Common myeloid progenitor, CD34-positive (primary cell): ENCODE results near the gene DNAH1.

Experiments used
- CTCF ChIA-PET: fragments of 350-600 bp; sonication (Branson Sonifier 250); formaldehyde crosslinking; loops from one replicate; lab custom pipeline; 2021; ENCODE audit warnings: antibody characterized with exemption; lab: Charles Lee
- POLR2A ChIA-PET: fragments of 350-600 bp; sonication (Branson Sonifier 250); formaldehyde crosslinking; loops from one replicate; lab custom pipeline; 2021; ENCODE audit warnings: antibody characterized with exemption; lab: Charles Lee
- DNase-seq, 3 donors: peaks; one replicate each; pipeline versions ENCODE4 v3.0.0 to v3.0.0-alpha.2; 2013
- H3K27ac ChIP-seq, 2 experiments: 1 replicate in 1 of 2; 2 replicates in 1 of 2; pipeline ENCODE4 v1.7.0; 2013; ENCODE audit warnings: inconsistent platforms in 2 of 2, low read length in 2 of 2, mild to moderate bottlenecking in 2 of 2, low read depth in 1 of 2, moderate library complexity in 1 of 2; ENCODE audit not compliant: severe bottlenecking in 2 of 2, insufficient read depth in 1 of 2, poor library complexity in 1 of 2
- H3K27me3 ChIP-seq, 5 experiments: replicated peaks in 2 of 5; 1 replicate in 3 of 5; 2 replicates in 2 of 5; pipeline versions ENCODE4 v1.6.1 to v1.7.0; 2013; ENCODE audit warnings: low read length in 4 of 5, mild to moderate bottlenecking in 2 of 5, moderate library complexity in 2 of 5, inconsistent platforms in 1 of 5; ENCODE audit not compliant: insufficient read depth in 5 of 5, control insufficient read depth in 4 of 5
- H3K36me3 ChIP-seq, 4 experiments: 1 replicate in 2 of 4; 2 replicates in 2 of 4; pipeline versions ENCODE4 v1.6.1 to v1.7.0; 2013; ENCODE audit warnings: low read length in 3 of 4, control low read depth in 1 of 4, mild to moderate bottlenecking in 1 of 4; ENCODE audit not compliant: control insufficient read depth in 4 of 4, insufficient read depth in 4 of 4
- H3K4me1 ChIP-seq, 4 experiments: 1 replicate in 3 of 4; 2 replicates in 1 of 4; pipeline versions ENCODE4 v1.6.1 to v1.7.1; 2013; ENCODE audit warnings: low read length in 3 of 4, mild to moderate bottlenecking in 3 of 4, control low read depth in 1 of 4, inconsistent platforms in 1 of 4, moderate library complexity in 1 of 4; ENCODE audit not compliant: control insufficient read depth in 4 of 4, insufficient read depth in 4 of 4; ENCODE audit errors: control extremely low read depth in 1 of 4
- H3K4me3 ChIP-seq, 7 experiments: 1 replicate in 4 of 7; 2 replicates in 3 of 7; pipeline versions ENCODE4 v1.5.1 to v1.7.0; 2013; ENCODE audit warnings: mild to moderate bottlenecking in 7 of 7, low read length in 6 of 7, moderate library complexity in 6 of 7, inconsistent platforms in 2 of 7, low read depth in 2 of 7, control low read depth in 1 of 7; ENCODE audit not compliant: insufficient read depth in 4 of 7, control insufficient read depth in 1 of 7; ENCODE audit errors: extremely low read depth in 1 of 7
- H3K9me3 ChIP-seq, 5 experiments: 1 replicate in 4 of 5; 2 replicates in 1 of 5; pipeline versions ENCODE4 v1.6.1 to v1.7.1; 2013; ENCODE audit warnings: low read length in 4 of 5, mild to moderate bottlenecking in 2 of 5, inconsistent platforms in 1 of 5, low read depth in 1 of 5, moderate library complexity in 1 of 5; ENCODE audit not compliant: control insufficient read depth in 4 of 5, insufficient read depth in 2 of 5; ENCODE audit errors: control extremely low read depth in 1 of 5
- WGBS: methylation state at CpG from one replicate; pipeline ENCODE4 v1.1.5; 2013; ENCODE audit not compliant: insufficient coverage; 5-methylcytosine and 5-hydroxymethylcytosine counted together

Gene DNAH1

DNA sequence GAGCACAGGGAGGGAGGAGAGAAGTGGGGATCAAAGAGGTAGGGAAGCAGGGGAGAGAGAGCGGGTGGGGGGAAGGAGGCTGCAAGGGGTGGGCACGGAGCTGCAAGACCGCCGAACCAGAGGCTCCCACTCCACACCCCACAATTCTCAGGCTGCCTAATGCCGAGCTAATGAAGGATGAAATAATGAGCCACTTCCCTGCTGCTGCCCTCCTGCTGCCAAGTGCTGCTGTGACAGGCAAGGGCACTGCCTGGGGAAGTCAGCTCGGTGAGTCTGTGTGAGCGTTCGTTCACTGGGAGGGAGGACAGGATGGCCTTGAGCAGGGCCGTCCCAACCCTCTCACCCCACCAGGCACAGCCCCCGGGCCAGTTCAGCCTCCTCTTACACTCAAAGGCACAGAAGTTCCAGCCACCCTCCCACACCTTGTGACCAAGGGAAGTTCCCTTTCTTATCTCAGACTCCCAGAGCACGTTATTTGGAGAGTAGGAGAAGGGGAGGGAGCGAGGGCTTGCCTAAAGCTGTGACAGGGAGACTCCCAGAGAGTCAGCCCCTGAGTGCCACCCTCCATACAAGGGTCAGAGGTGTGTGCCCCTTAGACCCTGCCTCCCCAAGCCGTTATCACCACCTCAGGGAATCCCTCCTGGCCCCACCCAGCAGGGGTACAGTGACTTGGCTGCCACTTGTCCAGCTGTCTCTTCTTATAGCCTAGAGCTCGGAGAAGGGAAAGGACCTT, 16.1 kb upstream of the DNAH1 start:
- peaks cover 0 to 9% (median 1%) of the 10 kb centered on the region in 4 experiments for H3K36me3 ChIP-seq
- no peaks in the 10 kb centered on the region for H3K9me3 ChIP-seq
- peak overlapping the region in 4 of 7 experiments; percentile 12 to 52 (median 28) for H3K4me3 ChIP-seq
- WGBS, result 3% methylated on average over 7 of the region's 14 CpGs
- DNase-seq, result peak; percentile 84 to 95 (median 93)
- peak overlapping the region in 1 of 2 experiments; percentile 59 for H3K27ac ChIP-seq
- peaks cover 5 to 54% (median 47%) of the 10 kb centered on the region in 4 experiments for H3K4me1 ChIP-seq
- no peaks in the 10 kb centered on the region for H3K27me3 ChIP-seq
- ChIA-PET POLR2A (interaction anchor here (0.6 to 1.1 kb wide), 3 partner anchors 12 to 277 kb away, joined by 3 to 5 read pairs (median 3); partner anchors contain the start of gene GLYCTK), CTCF (interaction anchor here (0.7 to 21.1 kb wide), 11 partner anchors 8 to 79 kb away, joined by 3 to 471 read pairs (median 4); partner anchors contain the start of gene DNAH1)

- H3K27me3 ChIP-seq, result no peaks in the 10 kb centered on the region
- POLR2A ChIA-PET, result no interaction called here
Observed at GRCh38 chr3:52302426-52303145, 13.5 kb upstream of the DNAH1 start.

GRCh38 chr3:52303811-52304210, 12.3 kb upstream of the DNAH1 start:
- H3K36me3 ChIP-seq, result peaks cover 0 to 9% (median 1%) of the 10 kb centered on the region in 4 experiments
- DNase-seq, result no peak
- ChIA-PET CTCF (no interaction called here), POLR2A (no interaction called here)
- no peaks in the 10 kb centered on the region for H3K9me3 ChIP-seq
- no peaks in the 10 kb centered on the region for H3K27me3 ChIP-seq
- H3K4me3 ChIP-seq, result no peak overlapping the region
- WGBS, result no CpG with 5 or more reads among the region's 2 CpGs
- H3K27ac ChIP-seq, result no peak overlapping the region
- peaks cover 0 to 36% (median 29%) of the 10 kb centered on the region in 4 experiments for H3K4me1 ChIP-seq

More at GRCh38 chr3:52302426-52303145, 13.5 kb upstream of the DNAH1 start:
- no peak overlapping the region for H3K27ac ChIP-seq
- no peaks in the 10 kb centered on the region for H3K9me3 ChIP-seq
- H3K36me3 ChIP-seq, result peaks cover 0 to 9% (median 1%) of the 10 kb centered on the region in 4 experiments
- DNase-seq, result no peak
- CTCF ChIA-PET, result interaction anchor here (21.1 kb wide), 1 partner anchor 31 kb away, joined by 471 read pairs; no protein-coding TSS in a partner anchor
- H3K4me1 ChIP-seq, result peaks cover 0 to 41% (median 36%) of the 10 kb centered on the region in 4 experiments
- H3K4me3 ChIP-seq, result no peak overlapping the region
- WGBS, result 94% methylated on average over 9 of the region's 12 CpGs

DNA sequence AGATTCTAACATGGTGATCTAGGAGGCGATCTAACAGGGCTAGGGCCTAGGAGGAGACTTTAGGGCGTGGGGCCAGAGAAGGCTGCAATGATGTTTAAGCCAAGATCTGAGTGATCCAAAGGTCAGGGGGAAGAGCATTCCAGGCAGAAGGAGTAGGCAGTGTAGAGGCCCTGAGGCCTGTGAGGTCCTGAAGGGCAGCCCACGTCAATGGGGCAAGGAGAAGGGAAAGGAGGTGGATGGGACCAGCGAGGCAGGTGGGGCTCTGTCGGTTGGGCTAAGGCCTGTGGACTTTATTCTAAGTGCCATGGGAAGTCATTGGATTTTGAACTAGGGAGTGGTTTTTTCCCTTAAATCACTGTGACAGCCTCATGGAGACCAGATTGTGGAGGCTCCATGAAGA, 10.2 kb upstream of the DNAH1 start:
- Histone ChIP-seq H3K4me1 (peaks cover 0 to 17% (median 12%) of the 10 kb centered on the region in 4 experiments), H3K27ac (no peak overlapping the region), H3K27me3 (no peaks in the 10 kb centered on the region), H3K9me3 (no peaks in the 10 kb centered on the region), H3K36me3 (peaks cover under 1 to 18% (median 3%) of the 10 kb centered on the region in 4 experiments), H3K4me3 (no peak overlapping the region)
- ChIA-PET POLR2A (no interaction called here), CTCF (interaction anchor here (1.7 kb wide), 1 partner anchor 12 kb away, joined by 4 read pairs; no protein-coding TSS in a partner anchor)
- no peak for DNase-seq
- WGBS, result 98% methylated on average over 5 of the region's 5 CpGs

DNA sequence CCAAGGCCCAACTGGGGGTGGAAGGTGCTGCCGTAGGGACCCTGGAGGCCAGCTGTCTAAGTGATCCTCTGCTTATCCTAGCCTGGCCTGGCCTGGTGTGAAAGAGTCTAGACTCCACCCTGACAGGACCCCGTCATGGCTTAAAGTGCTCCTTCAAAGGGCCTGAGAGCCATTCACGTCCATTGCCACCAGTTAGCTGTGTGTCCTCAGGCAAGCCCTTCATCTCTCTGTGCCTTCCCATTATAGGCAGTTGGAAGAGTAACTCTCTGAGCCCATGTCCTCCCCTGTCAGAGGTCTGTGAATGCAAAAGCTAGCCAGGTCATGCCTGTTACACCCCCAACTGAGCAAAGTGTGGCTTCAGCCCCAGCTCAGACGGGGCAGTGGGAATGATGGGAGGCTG, 9.1 kb upstream of the DNAH1 start:
- CTCF ChIA-PET, result interaction anchor here (0.7 to 1.9 kb wide), 9 partner anchors 10 to 140 kb away, joined by 3 to 10 read pairs (median 3); no protein-coding TSS in a partner anchor
- POLR2A ChIA-PET, result no interaction called here
- Histone ChIP-seq H3K4me1 (peaks cover 0 to 17% (median 12%) of the 10 kb centered on the region in 4 experiments), H3K9me3 (no peaks in the 10 kb centered on the region), H3K27ac (no peak overlapping the region), H3K36me3 (peaks cover 2 to 18% (median 3%) of the 10 kb centered on the region in 4 experiments), H3K4me3 (no peak overlapping the region), H3K27me3 (no peaks in the 10 kb centered on the region)
- DNase-seq, result no peak
- 98% methylated on average over 4 of the region's 4 CpGs for WGBS

DNA sequence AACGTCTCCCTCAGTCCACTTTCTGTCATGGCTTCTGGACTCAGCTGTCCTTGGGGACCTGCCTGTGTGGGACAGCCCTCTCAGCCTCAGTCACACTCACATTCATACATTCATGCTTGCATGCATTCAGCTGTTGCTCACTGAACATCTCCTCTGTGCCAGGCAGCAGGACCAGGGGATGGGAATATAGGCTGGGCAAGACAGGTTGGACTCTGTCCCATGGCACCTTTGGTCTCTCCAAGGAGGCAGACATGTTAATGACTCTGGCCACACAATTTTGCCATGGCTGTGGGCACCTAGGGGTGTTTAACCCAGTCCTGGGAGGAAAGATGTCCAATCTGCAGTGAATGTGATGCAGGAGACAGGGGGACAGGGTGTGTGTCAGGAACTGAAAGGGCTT, 7.8 kb upstream of the DNAH1 start:
- H3K4me3 ChIP-seq, result no peak overlapping the region
- ChIA-PET CTCF (interaction anchor here (1.0 to 1.9 kb wide), 3 partner anchors 12 to 30 kb away, joined by 3 to 10 read pairs (median 8); no protein-coding TSS in a partner anchor), POLR2A (interaction anchor here (0.6 to 0.8 kb wide), 2 partner anchors 31 to 32 kb away, joined by 3 read pairs; no protein-coding TSS in a partner anchor)
- 92% methylated on average over 1 of the region's 1 CpG for whole genome bisulfite sequencing
- no peaks in the 10 kb centered on the region for H3K27me3 ChIP-seq
- no peak overlapping the region for H3K27ac ChIP-seq
- DNase-seq, result no peak
- H3K9me3 ChIP-seq, result no peaks in the 10 kb centered on the region
- H3K36me3 ChIP-seq, result peaks cover 2 to 18% (median 3%) of the 10 kb centered on the region in 4 experiments
- H3K4me1 ChIP-seq, result peaks cover 0 to 15% (median 12%) of the 10 kb centered on the region in 4 experiments
